ENCODE measurements around the gene SYT1.

The SYT1 gene

DNA sequence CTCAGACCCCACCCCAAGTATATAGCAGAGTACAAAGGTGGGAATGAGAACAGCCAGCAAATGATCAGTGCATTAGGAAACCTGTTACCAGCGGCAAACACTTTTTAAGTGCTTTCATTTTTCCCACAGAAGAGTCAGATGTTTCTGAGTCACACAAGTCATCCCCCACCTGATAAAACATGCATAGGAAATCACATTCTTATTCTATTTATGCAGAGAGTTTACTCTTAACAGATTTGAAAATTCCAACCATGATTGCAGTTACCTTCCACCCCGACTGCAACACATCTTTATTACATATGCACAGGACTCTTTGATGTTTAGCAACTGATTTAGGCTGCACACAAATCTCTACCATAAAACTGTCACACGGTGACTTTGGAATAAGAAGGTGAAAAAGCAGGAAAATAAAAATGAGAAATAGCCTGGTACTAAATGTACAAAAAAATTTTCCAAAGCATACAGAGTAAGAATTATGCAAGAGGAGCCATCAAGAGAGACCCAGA is 589.8 kb downstream of the SYT1 start:
- DNase-seq = no peak

DNA sequence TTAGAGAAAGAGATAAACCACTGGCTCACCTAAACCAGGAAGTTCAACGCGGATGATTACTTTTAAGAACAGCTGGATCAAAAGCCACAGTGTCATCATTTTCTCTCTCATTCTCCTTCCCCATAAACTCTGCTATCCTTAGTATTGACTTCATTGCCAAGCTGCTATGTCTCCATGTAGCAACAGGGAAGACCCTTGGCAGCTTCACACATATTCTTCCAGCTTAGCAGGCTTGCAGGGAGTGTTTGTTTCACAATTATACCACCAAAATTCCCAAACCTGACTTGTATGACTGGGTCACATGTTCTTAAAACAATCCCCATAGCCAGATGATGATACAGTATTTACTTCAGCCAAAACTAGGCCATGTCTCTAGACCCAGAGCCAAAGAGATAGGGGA is 590.7 kb downstream of the SYT1 start:
- DNase-seq = no peak

DNA sequence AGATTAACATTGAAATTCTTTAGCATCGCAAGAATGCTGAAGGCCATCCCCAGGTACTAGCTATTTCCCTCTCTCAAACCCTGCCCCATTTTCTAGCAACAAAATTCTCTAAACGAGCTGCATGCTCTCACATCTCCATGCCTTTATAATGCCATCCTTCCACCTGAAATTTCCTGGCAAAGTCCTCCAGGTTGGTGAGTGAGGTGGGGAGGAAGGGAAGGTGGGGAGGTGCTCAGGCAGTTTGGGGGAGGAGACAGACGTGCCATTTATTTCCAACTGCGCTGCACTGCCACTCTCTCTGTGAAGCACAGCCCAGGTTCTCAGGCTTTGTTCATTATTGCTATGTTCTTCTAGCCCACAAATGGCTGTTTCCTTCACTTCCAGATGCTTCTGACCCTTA is 617.7 kb downstream of the SYT1 start:
- no peak for DNase-seq

- DNase-seq = no peak
Measured at GRCh38 chr12:79482921-79483320, 618.3 kb downstream of the SYT1 start.

DNA sequence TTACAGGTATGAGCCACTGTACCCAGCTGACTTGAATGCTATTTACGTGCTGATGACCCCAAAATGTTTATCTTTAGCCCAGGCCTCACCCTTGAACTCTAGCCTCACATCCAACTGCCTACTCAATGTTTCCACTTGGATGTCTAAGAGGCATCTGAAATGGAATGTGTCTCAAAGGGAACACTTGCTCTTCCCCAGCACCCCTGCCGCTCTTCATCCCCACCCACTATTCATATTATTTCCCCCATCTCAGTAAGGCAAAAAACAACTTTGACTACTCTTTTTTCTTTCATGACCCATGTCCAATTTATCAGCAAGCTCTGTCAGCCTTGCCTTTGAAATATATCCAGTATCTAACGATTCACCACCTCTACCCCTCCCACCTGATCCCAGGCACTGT is 621.6 kb downstream of the SYT1 start:
- DNase-seq = no peak

DNA sequence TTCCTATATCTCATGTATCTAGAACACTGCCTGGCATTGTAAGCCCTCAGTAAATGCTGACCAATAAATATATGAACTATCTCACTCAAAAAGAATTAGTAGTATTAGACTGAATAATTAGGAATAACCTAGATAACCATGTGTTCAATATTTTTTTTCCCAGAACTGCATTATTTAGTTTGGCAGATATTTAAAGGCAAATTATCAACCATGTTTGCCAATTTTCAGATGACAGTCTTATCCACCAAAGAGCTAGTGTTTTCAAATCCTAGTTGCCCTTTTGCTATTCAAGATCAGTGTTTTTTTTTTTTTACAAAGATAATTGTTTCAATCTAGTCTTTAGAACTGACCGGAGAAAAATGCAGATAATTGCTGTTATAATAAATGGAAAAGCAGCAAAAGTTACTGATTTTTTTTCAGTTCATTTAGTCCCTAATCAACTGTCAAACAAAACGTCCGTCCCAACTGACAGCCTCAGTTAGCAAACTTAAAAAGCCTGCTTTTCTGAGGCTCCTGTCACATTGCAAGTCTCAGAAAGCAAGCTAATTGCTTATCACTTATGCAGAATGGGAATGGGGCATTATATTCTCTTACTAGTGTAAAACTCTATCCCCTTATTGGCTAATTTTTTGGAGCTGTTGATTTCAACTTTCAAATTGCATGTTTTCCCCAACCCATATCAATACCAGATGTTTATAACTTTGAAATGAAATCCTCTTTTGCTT is 623.0 kb downstream of the SYT1 start:
- DNase-seq = no peak
